GM12892 (cell line): ENCODE measurements around the gene XDH.

Experiments
- DNase-seq: peaks from one replicate; pipeline ENCODE4 v3.0.0; 2011; ENCODE audit not compliant: insufficient read length
- FAIRE-seq: peaks from 2 replicates; lab custom pipeline; 2011; peaks lifted over from hg19 to GRCh38; lab: Jason Lieb, UNC
- POLR2A ChIP-seq: IDR thresholded peaks from 2 replicates; pipeline ENCODE4 v1.6.1; 2011; ENCODE audit warnings: low read depth, low read length, control low read depth
- POLR2AphosphoS5 ChIP-seq: IDR thresholded peaks from 2 replicates; pipeline ENCODE4 v1.6.1; 2011; ENCODE audit warnings: low read depth, low read length, control low read depth
- TAF1 ChIP-seq: IDR thresholded peaks from 2 replicates; pipeline ENCODE4 v1.6.1; 2011; ENCODE audit warnings: low read depth, mild to moderate bottlenecking, control low read depth, low read length, borderline replicate concordance

XDH gene

DNA sequence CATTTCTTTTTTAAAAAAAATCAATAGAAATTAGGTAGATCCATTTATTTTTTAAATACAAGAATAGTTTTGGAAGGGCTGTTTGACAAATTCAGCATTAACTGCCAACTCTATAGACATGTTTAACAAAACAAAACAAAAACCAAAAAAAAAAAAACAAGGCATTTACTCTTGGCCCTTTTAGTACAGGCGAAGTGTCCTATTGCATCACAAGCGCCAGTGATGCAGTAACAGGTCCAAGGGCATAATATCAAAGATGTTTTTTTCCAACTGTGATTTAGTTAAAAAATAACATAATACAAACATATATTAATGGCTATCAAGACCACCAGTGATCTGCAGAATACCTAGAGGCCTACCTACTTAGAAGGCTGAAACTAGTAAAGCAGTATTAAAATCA is 55.3 kb downstream of the XDH start:
- FAIRE-seq (no peak), DNase-seq (no peak)
- TF ChIP-seq TAF1 (no peak), POLR2AphosphoS5 (no peak), POLR2A (no peak)

DNA sequence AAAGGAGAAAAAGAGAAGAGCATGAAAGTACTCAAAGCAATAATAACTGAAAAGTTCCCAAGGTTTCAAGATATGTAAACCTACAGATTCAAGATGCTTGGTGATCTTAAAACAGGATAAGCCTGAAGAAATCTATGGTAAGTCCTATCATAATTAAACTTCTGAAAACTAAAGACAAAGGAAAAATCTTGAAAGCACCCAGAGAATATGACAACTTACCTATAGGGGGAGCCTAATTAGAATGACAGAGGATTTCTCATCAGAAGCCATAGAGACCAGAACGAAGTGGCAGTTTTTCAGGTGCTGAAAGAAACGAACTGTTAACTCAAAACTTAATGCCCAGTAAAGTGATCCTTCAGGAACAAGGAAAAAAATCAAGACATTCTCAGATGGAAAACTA is 59.7 kb downstream of the XDH start:
- TF ChIP-seq POLR2AphosphoS5, result no peak
- TF ChIP-seq POLR2A, result no peak
- TF ChIP-seq TAF1, result no peak
- no peak for DNase-seq
- no peak for FAIRE-seq

DNA sequence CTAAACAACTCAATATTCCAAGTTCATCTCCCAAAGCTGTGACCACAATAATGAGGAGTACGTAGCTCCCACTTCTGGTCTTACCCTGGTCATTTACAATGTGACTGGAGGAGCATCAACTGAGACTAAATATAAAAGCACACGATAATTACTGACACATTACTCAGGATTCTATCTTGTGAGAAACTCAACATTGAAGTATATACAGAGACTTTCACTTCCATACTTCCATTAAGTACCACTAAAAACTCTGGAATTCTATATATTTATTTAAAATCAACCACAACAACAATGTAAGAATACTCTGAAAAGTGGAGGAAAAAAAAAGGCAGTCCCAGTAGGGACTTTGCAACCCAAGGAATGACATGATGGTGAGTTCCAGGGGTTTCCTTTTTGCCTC is 61.4 kb downstream of the XDH start:
- DNase-seq (no peak), FAIRE-seq (no peak)
- TF ChIP-seq POLR2AphosphoS5 (no peak), TAF1 (no peak), POLR2A (no peak)

DNA sequence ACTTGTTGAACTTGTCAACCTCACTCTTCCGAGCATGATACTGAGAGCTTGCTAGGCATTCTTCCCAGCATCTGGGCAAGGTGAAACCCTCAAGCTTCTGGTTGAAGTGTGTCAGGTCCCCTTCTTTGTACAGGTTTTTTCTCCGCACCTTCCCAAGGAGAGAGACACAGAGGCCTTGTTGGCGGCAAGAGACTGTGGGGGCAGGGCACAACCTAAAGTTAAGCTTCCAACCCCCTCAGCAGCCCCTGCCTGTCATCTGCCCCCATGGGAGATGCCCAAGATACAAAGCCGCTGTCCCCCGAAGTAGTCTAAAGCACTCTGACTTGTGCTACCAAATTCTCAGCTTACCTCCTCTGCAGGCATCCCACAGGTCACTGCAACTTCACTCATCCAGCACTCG is 64.9 kb downstream of the XDH start:
- FAIRE-seq, result no peak
- DNase-seq, result no peak
- TF ChIP-seq POLR2A (no peak), TAF1 (no peak), POLR2AphosphoS5 (no peak)

DNA sequence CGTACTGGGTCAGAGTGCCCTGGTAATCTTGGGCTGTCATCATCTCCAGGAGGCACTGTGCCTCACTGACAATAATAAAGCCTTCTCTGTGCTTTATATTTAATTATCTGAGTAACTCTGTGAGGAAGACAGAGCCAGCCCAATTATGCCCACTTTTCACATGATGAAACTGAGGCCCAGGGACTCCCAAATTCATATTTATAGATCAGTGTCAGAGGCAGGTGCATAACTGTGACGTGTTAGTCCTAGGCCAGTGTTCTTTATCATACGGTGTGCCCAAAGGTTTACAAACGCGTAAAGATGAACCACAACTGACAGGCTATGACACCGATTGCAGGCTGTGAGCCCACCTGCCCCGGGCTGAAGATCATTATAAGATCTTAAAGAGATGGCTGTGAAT is 65.4 kb downstream of the XDH start:
- no peak for TF ChIP-seq POLR2AphosphoS5
- no peak for TF ChIP-seq POLR2A
- TF ChIP-seq TAF1, result no peak
- FAIRE-seq (no peak), DNase-seq (no peak)

DNA sequence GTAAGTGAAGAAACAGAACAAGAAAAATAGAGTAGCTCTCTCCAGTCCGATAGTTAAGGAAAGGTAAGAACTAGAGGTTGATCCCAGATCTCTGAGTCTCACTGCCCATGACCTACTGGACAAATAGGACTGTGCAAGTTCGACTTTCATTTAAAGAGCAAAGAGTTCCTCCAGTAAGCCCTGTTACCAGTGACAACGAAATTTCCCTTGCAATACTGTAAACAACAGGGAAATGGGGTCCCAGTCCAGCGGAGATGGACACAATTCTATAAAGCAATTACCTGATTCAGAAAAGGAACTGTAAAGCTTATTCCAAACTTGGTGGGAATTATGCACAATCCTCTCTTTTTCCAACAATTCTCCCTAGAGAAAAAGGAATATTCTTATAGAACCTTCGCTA is 65.9 kb downstream of the XDH start:
- FAIRE-seq (no peak), DNase-seq (no peak)
- TF ChIP-seq TAF1 (no peak), POLR2A (no peak), POLR2AphosphoS5 (no peak)

DNA sequence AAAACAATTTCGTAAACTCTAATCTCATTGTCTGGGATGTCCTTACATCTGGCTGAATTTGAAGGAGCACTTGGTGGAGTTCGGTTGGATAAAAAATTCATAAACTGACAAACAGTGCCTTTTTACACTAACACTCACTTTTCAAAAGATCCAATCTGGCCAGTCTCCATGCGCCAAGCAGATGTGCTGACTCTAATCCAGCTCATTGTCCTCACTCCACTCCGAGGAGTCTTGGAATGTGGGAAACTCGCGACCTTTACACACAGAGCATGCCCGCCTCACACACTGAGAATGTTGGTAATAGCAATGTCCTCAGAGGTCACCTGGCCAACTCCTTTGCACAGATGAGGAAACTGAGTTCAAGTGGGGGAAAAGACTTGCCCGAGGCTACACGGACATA is 66.8 kb downstream of the XDH start:
- TF ChIP-seq TAF1 (no peak), POLR2A (no peak), POLR2AphosphoS5 (no peak)
- no peak for FAIRE-seq
- DNase-seq, result no peak

DNA sequence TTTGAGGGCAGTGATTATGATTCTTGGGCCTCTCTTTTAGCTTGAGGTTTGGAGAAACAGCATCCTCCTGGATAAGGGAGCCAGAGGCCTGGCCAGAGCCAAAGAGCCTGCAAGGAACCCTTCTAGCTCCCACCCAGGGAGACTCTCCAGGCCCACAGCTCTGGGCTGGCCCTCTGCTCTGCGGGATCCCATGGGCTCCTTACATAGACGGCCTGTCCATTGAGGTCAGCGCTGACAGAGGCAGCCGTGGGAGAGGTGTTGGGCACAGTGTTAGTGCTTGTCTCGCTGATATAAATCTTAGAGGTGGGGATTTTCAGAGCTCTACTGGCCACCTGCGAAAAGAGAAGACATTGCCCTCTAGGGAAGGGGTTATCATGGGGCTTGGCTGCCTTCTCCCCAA is 67.2 kb downstream of the XDH start:
- FAIRE-seq (no peak), DNase-seq (no peak)
- no peak for TF ChIP-seq TAF1
- TF ChIP-seq POLR2A, result no peak
- no peak for TF ChIP-seq POLR2AphosphoS5

DNA sequence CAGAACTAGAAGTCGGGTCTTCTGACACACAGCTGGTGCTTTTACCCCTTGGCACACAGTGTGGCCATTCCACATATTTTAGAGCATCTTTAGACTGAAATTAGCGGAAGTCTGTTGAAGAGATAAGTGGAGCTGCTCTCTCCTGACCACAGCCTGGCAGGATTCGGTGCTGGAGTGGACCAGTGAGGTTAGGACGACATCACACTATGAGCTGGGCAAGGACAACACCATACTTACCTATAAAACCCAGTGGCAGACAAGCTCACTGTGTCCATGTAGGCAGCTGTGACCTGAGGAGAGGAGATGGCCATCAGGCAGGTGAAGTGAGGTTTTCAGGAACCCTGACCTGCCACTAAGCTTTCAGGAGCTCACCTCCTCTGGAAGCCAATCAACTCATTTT is 70.1 kb downstream of the XDH start:
- FAIRE-seq (no peak), DNase-seq (no peak)
- TF ChIP-seq TAF1 (no peak), POLR2A (no peak), POLR2AphosphoS5 (no peak)

DNA sequence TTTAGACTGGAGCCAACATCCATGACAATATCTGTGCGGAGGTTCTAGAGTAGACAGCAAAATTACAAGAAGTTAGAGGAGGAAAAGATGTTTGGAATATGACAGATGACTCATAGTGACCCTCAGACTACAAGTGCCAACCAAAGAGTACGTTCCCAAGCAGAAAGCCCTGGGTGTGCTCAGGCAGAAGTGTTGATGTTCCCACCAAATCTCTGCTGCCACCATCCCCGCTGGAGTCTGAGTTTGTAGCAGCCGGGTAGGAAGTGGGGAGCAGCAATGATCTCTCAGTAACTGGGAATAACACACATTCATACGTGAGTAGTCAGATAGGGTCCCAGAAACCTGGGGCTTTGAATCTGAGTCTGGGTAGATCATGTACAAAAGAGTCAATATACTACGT is 73.2 kb downstream of the XDH start:
- FAIRE-seq (no peak), DNase-seq (no peak)
- TF ChIP-seq POLR2A, result no peak
- TF ChIP-seq POLR2AphosphoS5, result no peak
- TF ChIP-seq TAF1, result no peak

DNA sequence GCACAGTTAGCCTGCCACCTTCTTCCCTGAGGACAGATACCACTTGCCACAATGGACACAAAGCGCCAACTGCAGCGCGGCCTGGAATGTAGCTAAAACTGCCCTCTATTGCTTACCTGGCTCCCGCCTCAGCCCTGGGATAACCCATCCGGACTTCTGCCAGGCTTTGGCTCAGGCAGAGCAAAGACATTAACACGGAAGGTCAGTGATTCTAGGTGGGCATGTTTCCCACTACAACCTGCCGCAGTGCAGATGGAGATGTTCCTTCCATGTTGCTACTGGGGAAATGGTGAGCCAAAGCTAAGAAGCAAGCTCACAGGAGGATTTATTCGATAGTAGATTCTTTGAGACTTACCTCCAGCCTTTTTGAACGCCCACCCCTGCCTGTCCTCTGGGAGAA is 74.8 kb downstream of the XDH start:
- DNase-seq (no peak), FAIRE-seq (no peak)
- TF ChIP-seq POLR2AphosphoS5 (no peak), POLR2A (no peak), TAF1 (no peak)

DNA sequence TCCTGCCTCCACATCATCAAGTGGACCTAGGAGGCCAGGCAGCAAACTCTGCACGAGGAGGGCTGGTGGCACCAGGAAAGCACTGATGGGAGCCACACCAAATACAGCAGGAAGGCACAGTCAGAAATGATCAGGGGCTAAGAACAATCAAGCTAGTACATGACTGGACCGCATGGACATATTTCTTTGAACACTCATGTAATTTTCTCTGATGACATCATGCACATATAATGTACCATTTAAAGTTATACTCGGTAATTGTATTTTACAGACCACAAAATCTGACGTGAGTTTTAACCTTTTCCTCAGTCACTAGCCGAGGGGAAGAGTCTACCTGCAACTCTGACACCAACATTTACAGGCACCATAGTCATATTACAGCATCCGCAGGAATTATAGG is 76.7 kb downstream of the XDH start:
- TF ChIP-seq POLR2A (no peak), POLR2AphosphoS5 (no peak), TAF1 (no peak)
- no peak for FAIRE-seq
- no peak for DNase-seq

DNA sequence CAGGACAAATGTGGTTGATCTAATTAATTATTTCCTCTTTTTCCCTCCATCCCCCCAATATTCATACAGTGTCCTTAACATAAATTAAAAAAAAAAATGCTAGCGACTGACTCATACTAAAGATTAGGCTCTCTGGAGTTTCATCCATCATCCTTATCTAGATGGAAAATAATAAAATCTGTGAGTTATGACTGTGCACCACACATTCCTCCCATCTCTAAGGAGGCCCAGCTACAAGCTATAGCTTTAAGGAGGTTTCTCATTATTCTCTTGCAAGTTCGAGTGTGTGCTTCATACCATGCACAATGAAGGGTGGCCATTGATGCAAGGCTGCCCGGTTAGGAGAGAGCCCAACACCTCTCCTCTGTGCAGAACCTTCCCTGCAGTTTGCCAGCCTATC is 77.3 kb downstream of the XDH start:
- TF ChIP-seq POLR2AphosphoS5 (no peak), TAF1 (no peak), POLR2A (no peak)
- no peak for DNase-seq
- FAIRE-seq, result no peak
